GM12865 (cell line): Measurements from ENCODE around the gene KPNA5.
"Not testable (repeated sequence)": the region's sequence is repeated elsewhere in the genome, so short reads cannot be mapped to it uniquely, and the experiment has no call there.

ENCODE experiments used
- DNase-seq: peaks from one replicate; pipeline ENCODE4 v3.0.0; 2010; ENCODE audit warnings: low read depth
- H3K4me3 ChIP-seq: 2 replicates; pipeline ENCODE4 v1.5.1; 2011; ENCODE audit warnings: mild to moderate bottlenecking, low read depth, low read length, control low read depth
- TF ChIP-seq, protein P1 (sequence below): IDR thresholded peaks from 2 replicates; pipeline ENCODE4 v1.5.1; 2011; ENCODE audit warnings: low read length, control low read depth, low read depth, inconsistent platforms; ENCODE audit not compliant: insufficient read depth; ENCODE audit errors: missing control alignments

KPNA5 gene

DNA sequence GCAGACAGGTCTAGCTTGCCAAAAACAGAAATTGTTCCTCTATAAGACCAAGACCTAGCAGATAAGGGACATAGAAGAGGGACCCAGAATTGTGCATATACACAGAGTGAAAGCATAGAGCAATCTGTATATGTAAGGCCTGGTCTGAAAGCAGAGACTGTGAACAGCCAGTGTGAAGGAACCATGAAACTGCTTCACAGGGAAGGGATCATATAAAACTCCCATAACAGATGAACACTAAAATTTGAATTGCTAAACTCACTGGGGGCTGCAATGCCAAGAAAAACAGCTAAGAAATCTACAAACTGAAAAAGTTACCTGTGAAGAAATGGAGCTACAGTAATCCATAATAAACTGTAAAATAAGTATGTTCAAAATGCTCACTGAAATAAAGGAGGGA is 19.4 kb upstream of the KPNA5 start:
- H3K4me3 ChIP-seq: no peak overlapping the region
- TF ChIP-seq, protein P1, sequence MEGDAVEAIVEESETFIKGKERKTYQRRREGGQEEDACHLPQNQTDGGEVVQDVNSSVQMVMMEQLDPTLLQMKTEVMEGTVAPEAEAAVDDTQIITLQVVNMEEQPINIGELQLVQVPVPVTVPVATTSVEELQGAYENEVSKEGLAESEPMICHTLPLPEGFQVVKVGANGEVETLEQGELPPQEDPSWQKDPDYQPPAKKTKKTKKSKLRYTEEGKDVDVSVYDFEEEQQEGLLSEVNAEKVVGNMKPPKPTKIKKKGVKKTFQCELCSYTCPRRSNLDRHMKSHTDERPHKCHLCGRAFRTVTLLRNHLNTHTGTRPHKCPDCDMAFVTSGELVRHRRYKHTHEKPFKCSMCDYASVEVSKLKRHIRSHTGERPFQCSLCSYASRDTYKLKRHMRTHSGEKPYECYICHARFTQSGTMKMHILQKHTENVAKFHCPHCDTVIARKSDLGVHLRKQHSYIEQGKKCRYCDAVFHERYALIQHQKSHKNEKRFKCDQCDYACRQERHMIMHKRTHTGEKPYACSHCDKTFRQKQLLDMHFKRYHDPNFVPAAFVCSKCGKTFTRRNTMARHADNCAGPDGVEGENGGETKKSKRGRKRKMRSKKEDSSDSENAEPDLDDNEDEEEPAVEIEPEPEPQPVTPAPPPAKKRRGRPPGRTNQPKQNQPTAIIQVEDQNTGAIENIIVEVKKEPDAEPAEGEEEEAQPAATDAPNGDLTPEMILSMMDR: no peak
- no peak for DNase-seq

DNA sequence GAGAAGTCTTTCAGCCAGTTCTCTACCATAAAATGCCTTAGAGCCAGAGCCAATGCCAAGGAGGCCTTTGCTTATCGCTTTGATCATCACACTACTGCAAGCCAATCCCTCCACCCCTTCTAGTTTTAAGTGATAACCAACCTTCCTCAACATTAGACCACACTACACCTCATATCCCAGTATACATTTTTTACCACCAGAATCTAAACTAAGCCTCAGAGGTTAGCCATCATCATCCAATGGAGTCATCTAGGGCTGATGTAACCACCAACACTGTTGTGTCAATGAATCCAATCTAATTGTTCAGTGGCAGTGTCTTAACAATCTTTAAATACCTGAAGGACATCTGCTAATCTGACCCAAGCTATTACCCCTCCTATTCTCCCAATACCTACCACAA is 18.8 kb upstream of the KPNA5 start:
- TF ChIP-seq, protein P1: no peak
- DNase-seq: no peak

DNA sequence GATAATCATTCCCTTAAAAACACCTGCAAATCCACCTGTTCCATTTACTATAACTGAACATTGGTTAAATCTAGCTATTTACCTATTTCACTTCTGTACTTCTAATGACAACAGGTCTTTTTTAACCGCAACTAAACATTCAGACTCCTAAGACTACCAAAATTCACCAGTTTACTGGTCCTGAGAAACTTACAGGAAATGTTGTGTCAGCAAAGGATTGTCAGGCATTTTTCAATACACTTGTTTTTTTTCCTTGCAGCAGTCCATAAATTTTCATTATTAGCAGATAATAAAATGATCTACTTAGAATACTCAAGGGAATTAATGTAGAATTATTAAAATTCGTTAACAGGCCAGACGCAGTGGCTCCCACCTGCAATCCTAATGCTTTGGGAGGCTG is 17.7 kb upstream of the KPNA5 start:
- DNase-seq: no peak
- no peak overlapping the region for H3K4me3 ChIP-seq
- TF ChIP-seq, protein P1: no peak

More for the DNA sequence above, 18.8 kb upstream of the KPNA5 start:
- no peak overlapping the region for H3K4me3 ChIP-seq

DNA sequence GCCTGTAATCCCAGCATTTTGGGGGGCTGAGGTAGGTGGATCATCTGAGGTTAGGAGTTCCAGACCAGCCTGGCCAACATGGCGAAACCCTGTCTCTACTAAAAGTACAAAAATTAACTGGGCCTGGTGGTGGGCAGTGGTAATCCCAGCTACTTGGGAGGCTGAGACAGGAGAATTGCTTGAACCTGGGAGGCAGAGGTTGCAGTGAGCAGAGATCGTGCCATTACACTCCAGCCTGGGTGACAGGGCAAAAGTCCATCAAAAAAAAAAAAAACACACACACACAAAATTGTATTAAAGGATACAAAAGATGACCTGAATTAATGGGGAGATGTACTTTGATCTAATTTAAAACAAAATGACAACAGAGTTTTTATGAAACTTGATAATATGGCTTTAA is 16.8 kb upstream of the KPNA5 start:
- DNase-seq, H3K4me3 ChIP-seq: not testable (repeated sequence)

DNA sequence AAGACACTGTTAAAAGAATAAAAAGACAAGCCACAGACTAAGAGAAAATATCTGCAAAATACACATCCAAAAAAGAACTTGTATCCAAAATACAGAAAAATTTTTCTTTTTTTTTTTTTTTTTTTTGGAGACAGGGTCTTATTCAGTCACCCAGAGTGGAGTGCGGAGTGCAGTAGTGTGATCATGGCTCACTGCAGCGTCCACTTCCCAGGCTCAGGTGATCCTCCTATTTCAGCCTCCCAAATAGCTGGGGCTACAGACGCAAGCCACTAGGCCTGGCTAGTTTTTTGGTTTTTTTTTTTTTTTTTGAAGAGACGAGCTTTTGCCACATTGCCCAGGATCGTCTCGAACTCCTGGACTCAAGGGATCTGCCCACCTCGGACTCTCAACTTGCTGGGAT is 15.5 kb upstream of the KPNA5 start:
- no peak for DNase-seq
- H3K4me3 ChIP-seq: peak overlapping the region; percentile 93
- TF ChIP-seq, protein P1: no peak

DNA sequence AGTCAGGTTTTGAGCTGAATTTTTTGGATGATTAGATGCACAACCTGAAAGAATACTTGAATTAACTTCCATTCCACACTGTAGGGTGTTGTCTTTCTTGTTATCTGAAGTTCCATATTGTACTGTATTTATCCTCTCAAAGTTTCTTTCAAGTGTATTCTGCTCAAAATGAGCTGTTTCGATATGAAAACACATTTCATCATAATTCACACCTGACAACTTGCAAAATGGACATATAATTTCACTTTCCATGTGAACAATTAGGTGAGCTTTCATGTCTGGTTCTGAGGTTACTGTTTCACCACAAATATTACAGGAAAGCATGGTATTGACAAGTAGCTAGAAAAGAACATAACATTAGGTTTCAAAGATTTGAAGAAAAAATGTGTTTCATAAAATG is 14.1 kb upstream of the KPNA5 start:
- TF ChIP-seq, protein P1: no peak
- H3K4me3 ChIP-seq: peak overlapping the region; percentile 93
- DNase-seq: peak; percentile 73

DNA sequence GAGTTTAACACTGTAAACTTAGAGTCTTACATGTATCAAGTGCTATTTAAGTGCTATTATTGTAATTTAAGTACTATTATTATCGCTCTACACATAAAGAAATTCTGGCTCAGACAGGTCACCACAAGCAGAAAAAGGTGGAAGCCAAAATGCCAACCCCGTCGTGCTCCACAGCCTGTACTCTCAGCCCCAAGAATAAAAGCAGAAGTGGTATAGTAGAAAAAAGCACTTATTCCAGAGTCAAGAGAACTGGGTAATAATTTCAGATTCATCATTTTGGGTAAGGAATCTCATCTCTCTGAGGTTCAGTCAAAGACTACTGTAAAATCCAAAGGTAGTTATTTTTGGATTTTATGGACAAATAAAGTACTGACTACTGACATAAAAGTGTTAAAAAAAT is 13.4 kb upstream of the KPNA5 start:
- DNase-seq: peak; percentile 32
- TF ChIP-seq, protein P1: no peak
- H3K4me3 ChIP-seq: peak overlapping the region; percentile 93
